Daoy (cell line): ENCODE results near the gene RABGAP1. TPM values are rescaled to one million over a fixed set of nuclear protein-coding genes. Genes with fewer than 3 reads are reported as not detected.
"Not testable (repeated sequence)": the region's sequence is repeated elsewhere in the genome, so short reads cannot be mapped to it uniquely, and the experiment has no call there.

ENCODE experiments used
- DNase-seq: peaks from one replicate; pipeline ENCODE4 v3.0.0-alpha.2; 2015; ENCODE audit warnings: low read depth
- total RNA-seq: library from RNA; depleted of rRNA; stranded (reverse); fragments of >200 nt; shearing (Covaris generic); gene quantifications from 2 replicates; pipeline ENCODE4 v1.2.3, GENCODE V29; 2014; rRNA removed

Gene RABGAP1
- 13.7 and 19.1 TPM in 2 replicates for total RNA-seq

DNA sequence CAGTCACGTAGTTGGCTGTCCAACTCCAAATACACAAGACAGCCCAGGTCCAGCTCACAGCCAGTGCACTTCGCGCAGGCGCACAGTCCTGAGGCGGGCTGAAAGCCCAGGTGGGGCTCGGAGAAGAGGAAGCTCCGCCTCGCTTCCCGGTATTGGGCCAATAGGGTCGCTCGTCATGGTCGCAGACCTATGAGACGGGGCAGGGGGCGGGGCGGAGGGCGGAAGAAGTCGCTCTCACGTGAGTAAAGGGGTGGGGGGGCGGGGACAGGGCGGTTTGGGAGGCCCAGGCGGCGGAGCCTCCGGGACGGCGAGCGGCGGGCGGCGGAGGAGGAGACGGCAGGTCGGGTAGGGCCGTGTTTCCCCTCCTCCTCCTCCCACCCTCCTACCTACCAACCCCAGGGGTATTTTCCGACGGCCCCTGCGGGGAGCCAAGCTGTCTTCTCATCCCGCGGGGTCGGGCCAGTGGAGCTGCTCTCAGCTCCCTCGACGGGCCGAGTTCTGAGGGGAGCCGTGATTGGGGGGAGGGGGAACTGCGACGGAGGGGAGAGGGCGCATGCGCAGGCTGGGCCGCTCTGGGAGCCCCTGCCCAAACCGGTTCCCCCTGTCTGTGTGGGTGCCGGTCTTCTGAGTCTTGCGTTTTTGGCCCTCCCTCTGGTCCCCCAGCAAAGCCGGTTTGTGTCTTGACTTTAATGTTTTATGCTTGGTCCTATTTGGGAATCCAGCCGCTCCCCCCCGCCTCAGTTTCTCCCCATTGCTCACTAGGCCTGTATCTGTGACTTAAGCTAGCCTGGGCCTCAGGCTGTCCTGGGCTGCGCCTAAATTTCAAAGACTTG is at the start of gene RABGAP1:
Gene RABGAP1 (plus strand): TSS at position 272 of the 833 bp plus-strand sequence. CDS start 16,040 bp downstream, outside the sequence.
- DNase-seq = peak; percentile 99

DNA sequence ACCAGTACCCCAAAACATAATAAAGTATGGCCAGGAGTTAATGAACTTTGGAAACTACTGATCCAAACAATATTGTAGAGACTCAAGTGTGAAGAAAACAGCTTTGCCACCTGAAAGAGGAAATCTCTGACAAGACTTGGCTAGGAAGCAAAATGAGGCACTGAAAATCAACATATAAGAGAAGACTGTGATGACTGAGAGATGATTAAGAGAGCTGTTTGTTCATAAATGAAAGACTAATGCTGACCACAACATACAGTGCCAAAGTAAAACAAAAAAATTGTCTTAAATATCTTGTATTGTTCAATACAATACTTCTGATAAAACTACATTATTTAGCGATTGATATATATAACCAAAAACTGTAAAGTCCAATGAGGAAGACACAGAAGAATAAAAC is 42.9 kb upstream of the RABGAP1 start:
- DNase-seq = no peak

DNA sequence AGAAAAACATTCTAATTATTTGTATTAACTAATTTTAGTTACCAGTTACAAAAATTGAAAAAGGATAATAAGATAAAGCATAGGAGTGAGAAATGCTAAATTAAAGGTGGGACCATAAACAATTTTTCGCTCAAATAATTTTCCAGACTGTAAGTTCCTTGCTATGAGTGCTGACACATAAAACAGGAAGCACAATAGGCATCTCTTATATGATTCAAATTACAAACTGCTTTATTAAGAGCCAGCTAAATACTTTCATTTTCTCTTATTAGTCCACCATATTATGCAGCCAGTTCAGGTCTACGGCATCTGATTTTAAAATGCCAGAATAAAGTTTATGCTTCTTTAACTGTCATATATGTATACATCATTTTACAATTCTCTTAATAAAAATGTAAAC is 40.0 kb upstream of the RABGAP1 start:
- DNase-seq = no peak

DNA sequence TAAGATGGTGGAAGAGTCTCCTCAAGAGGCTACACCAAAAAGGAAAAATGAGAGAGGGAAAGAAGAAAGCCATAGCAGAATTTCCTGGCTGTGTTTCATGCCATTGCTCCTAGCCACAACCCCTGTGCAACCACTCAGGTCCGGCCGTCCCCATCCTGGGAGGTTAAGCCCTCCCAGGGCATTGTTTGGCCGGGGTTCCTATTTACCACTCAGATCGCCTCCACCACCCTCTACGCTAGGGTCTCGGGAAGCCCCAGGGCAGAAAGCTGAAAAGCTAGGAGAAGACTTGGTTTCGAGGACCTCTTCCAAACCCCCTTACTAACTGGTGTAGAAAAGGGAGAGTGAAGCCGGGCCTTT is 36.4 kb upstream of the RABGAP1 start:
- peak; percentile 50 for DNase-seq

DNA sequence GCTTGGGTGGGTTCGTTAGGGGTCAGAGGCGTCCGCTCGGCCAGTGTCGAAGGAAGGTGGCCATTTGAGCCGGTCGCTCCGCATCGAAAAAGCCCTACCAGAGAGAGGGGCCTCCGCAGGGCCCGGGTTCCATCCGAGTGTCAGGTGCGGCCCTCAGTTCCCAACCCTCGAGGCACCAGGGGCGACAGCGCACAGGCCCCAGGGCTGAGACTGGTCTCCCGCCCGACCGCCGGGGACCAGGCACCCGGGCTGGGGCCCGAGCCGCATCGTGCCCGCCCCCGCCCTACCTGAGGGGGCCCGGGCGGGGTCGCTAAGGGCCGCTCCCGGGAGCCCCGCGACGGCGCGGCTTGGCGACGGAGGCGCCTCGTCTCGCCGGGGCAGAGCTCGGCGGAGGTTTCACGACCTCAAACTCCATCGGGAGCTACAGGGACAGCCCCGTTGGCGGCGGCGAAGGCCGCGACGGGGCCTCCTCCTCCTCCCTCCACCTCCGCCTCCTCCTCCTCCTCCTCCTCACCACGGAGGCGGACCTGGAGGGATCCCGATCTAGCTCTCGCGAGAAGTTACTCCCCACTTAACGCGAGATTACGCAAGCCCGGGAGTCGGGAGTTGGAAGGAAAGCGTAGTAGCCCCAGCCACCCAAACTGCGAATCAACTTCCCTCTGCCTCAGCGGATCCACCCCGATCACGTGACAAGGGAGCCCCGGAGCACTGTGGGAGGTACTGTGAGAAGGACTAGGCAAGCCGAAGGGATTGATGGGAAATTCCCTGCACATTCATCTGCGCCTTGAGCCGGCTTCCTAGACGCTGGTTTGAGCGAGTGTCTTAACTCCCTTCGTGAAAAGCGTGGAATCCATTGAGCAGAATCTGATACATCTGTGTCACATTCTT is 35.8 kb upstream of the RABGAP1 start, which contains the start of gene RC3H2:
Gene RC3H2 (minus strand): TSS at position 537 of the 888 bp plus-strand sequence. CDS start 7,850 bp downstream, outside the sequence.
- DNase-seq = peak; percentile 100

DNA sequence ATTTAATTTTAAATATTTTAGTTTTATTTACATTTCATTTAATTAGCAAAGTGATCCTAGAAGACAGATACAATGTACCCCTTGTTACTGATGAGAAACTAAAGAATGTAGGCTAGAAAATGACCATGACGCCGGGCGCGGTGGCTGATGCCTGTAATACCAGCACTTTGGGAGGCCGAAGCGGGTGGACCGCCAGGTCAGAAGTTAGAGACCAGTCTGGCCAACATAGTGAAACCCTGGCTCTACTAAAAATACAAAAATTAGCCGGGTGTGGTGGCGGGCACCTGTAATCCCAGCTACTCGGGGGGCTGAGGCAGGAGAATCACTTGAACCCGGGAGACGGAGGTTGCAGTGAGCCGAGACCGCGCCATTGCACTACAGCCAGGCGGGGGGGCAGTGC is 34.7 kb upstream of the RABGAP1 start:
- DNase-seq = not testable (repeated sequence)

DNA sequence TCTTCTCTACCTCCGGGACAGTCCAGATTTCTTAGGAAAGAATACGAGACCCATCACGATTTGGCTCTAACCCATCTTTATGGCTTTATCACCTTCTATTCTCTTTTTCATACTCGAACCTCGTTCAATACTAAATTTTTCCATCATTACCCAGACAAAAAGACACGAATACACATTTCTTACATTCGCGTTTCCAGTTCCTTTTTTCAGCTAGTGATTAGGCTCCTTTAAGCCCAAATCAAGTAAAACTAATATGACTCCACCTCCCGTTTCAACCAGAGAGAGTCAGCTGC is 28.2 kb upstream of the RABGAP1 start:
- no peak for DNase-seq

DNA sequence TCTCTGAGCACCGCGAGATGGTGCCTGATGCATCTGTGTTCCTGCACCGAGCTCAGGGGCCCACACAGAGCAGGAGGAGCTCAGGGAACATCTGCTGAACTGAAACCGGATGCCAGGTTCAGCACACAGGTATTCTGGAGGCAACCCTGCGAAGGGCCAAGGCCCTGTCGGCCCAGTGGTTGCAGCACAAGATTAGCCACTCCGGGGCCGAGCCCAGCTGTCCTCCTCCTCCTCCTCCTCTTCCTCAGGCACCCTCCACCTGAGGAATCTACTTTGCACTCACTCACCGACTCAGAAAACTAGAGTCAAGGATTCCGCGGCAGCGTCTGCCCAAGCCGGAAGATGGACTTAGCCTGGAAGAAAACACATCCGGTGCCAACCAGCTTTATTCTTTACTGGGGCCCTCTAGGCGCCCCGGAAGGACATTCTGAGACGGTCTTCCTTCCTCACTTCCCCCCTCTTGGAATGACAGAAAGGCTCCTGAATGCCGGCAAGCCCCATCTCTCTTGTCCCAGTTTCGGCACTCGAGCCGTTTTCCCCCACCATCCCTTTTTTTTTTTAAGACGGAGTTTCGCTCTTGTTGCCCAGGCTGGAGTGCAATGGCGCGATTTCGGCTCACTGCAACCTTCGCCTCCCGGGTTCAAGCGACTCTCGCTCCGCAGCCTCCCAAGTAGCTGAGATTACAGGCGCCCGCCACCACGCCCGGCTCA is 27.7 kb upstream of the RABGAP1 start, which contains the start of gene ZBTB6:
Gene ZBTB6 (minus strand): TSS at position 360 of the 710 bp plus-strand sequence. CDS start 1,251 bp downstream, outside the sequence.
- peak; percentile 90 for DNase-seq

DNA sequence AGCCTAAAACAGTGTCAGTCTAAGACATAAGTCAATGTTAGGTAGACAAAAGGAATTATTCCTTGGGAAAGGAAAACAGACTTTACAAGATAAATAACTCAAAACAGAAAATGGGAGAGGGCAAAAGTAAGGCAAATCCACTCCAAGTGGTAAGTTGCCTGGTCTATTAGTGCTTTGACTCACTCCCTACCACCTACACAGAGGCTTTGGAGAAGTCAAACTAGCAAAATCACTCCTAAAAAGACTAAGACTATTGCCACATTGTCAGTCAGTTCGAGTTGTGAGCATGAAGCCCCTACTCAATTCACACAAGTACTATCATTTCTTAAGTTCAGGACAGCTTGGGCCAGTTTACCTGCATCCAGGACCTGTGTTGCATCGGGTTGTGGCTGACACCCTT is 22.5 kb upstream of the RABGAP1 start:
- no peak for DNase-seq

DNA sequence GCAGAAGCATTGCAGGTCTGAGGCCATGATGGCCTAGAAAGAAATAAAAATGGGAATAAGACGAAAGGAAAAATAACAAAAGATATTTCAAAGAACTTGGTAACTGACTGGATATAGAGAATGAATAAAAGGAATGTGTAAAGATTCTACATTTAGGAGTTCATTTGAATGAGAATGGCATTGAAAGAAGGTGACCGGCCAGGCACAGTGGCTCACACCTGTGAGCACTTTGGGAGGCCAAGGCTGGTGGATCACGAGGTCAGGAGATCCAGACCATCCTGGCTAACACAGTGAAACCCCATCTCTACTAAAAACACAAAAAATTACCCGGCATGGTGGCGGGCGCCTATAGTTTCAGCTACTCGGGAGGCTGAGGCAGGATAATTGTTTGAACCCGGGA is 18.1 kb upstream of the RABGAP1 start:
- DNase-seq = no peak

DNA sequence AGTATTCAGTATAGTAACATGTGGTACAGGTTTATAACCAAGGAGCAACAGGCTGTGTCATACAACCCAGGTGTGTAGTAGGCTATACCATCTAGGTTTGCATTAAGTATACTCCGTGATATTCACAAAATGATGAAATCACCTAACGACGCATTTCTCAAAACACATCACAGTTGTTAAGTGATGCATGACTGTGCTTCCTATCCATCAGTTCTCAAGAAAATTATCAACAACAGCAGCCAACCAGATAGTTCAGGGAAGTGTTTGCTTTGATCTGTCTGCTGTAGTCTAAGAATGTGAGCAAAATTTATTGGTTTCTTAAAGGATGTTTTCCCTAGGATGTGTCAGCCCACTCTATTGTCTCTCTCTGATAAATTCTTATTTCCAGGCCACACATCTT is 16.9 kb upstream of the RABGAP1 start:
- no peak for DNase-seq

DNA sequence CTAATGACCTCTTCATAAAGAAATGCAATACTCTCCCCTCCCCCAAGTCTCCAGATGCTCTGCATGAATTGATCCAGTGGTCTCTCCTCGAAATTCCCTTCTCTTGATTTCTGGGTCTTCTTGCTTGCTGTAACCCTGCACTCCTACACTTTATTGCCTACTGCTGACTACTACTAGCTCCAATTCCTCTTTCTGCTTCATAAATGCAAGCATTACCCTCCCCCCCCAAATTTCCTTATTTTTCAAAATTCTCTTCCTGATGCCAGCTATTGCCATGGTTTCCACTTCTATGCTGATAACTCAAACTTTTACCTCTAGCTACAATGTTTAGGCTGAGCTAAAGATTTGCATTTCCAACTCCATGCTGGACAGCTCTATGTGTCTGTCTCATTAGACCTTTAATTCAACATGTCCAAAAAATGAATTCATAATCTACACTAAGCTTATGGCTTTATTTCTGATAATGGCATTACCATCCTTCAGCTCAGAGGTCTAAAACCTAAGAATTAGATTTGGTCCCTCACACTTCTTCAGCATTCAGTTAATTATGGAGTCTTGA is 10.9 kb upstream of the RABGAP1 start:
- DNase-seq = no peak

DNA sequence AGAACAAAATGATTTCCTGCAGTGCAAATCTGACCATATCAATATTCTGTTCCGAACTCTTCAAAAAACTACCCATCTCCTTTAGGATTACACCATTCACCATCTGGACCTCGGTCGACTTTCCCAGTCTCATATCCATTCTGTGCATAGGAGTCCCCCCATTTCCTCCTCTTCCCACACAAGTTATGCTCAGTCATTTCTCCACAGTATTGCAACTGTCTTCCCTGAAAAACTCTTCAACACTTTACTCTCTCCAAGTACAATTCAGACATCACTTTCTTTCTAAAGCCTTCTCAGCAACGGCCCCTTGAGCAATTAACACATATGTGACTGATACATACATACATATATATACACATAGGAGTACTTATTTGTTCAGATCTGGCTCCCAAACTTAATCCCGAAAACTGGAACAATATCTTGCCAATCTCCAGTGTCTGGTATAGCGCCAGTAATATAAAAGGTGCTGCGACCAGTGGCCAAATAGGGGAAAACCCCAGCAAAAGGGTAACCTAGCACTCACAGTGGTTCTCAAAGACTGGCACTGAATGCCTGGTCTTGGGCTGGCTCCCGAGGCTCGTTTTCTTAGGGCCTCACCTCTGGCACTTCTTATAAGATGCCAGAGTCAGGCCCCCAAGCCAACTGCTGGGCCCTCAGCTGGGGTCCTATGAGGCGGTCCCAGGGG is 10.1 kb upstream of the RABGAP1 start:
- no peak for DNase-seq

DNA sequence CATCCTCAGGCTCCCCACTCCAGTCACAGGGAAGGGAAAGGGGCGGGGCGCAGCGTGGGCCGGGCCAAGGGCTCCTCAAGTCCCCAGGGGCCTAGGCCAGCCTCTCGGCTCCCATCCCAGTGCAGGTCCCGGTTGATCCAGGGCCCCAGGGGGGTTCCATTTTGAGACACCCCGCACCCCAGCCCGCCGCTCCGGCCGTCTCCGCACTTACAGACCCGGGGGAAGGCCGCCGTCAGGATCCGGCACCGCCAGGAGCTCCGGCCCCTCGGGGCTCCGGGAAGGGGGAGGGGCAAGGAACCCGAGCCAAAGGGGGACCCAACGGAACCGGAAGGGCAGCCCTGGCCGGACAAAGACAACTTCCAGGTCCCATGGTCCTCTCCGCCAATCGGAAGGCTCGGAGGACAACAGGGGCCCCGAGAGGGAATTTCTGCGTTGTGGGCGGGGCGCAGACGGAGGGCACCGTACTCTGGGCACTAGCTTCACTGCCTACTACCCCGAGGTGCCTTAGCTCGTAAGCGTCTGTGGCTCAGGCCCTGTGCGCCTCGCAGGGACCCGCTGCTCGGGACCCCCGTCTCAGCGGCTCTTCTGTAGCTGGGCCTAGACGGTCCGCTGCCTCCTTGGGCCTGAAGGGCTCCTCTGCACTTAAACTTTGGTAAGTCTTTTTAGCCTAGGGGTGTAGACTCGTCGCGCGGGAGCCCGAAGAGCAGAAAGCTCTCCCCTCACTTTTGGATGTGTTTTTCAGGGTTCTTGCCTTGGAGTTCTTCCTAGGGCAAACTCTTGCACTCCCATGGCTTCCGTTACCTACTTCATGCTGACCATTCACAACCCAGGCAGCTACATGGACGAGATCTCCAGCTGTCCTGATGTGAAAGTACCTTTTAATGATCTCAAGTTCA is 9.3 kb upstream of the RABGAP1 start, which contains the start of gene ZBTB26:
Gene ZBTB26 (minus strand): TSS at position 287 of the 896 bp plus-strand sequence. CDS start 11,578 bp downstream, outside the sequence.
- DNase-seq = peak; percentile 98

DNA sequence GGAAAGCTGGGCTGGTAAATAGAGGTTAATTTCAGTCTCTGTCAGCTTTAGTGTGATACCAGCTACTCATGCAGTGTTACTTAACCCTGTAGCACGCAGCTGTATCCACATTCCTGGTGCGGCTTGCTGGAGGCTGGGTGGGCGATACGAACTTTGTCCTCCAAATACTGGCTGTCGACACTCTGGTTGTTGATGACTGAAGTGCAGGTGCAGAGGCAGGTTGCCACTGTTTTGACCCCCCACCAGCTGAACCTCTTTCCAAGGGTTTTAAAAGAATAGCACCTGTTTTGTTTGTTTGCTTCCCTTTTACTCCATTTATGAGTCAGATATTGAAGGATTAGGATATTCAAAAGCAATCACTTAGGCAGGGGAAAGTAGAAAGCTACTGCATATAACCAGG is 4.4 kb upstream of the RABGAP1 start:
- no peak for DNase-seq

DNA sequence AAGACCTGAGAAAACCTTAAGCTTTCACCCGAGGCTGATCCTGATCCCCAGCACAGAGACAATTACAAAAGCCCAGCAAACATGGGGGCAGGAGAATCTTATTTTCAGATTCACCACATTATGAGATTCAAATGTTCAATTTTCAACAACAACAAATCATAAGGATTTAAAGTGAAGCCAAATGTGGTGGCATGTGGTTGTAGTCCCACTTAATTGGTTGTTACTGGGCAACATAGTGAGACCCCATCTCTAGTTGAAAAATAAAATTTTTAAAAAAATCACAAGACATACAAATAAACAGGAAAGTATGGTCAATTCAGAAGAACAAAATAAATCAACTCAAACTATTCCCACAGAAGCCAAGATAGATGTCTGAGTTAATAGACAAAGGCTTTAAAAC is 3.9 kb upstream of the RABGAP1 start:
- DNase-seq = no peak

DNA sequence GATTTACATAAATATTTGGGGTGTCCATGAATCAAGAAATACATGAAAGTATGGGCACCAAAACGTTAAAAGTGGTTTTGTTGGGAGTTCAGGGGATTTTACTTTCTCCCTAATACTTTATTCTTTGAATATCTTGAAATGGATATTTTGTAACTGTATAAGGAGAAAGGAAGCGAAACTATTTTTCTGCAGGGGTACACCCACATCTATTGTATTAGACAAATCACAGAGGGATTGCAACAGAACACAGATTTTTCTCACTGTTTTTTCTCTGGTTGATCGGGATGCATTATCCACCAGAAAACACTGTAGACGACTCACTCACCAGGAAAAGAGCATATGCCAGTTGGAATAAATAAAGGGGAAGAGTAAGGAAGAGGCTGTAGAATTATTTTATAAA is 1.2 kb upstream of the RABGAP1 start:
- DNase-seq = no peak

DNA sequence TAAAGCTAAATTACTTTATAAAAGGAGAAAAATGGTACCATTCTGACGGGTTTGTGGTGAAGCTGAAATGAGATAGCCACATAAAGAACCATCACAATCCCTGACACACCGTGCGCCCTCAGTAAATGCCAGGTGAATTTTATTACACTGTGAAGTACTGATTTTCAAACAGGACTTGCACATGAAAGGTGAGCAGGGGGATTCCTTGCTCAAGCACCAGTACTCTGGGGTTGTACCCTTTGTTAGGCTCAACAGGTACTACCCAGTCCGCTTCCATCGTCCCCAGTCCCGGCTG is 419 bp upstream of the RABGAP1 start:
- DNase-seq = no peak

DNA sequence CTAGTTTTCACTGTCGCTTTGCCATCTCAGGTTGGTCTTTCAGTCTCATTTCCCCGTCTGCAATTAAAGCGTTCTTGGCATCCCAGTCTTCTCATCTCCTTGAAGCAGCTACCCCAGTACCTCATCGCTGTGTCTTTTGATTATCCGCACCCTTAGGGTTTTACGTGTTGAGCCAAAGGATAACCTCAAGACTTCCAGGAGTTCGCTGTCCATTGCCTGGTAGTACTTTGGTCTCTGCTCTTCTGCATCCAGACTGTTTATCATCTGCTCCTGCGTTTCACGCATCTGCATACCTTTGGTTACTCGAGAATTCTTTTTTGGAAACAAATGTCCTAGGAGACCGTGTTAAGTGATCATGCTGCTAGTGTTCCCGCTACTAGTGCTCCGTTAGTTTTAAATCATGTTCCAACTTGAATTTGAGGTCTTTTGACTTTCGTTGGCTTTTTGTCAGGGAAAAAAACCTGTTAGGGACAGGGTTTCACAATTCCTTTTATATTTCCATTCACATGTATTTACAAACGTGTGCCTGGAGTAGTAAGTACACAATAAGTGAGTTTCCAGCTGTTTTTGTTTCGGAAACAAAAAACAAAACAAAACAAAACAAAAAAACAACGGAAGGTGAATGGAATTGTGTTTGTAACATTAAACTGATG is 888 bp downstream of the RABGAP1 start:
- DNase-seq = peak; percentile 30
